ENCODE results near the gene RPL10.

Gene RPL10

DNA sequence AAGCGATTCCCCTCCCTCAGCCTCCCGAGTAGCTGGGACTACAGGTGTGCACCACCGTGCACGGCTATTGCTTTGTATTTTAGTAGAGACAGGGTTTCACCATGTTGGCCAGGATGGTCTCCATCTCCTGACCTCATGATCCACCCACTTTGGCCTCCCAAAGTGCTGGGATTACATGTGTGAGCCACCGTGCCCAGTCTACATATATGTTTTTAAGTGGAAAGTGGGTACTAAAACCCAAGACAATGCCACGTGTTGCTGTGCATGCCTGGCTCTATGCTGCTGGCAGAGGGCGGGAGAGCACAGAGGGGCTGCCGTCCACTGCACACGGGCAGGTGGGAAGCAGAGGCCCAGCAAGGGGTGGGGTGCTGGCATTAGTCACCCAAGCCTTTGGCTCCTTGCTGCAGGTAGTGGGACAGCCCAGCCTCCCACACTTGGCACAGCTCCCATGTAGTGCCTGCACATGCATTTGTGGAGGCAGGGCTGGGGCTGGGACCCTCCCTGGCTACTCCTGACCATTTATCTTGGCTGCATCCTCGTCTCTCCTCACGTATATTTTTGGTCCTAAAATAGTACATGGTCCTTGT is 15.6 kb upstream of the RPL10 start:
- TF ChIP-seq ESRRG (CRISPR knock-in tag; IDR thresholded peaks at IDR 0.05) (no peak), BACH2 (CRISPR knock-in tag; IDR thresholded peaks at IDR 0.05; ENCODE audit: borderline replicate concordance) (no peak), GLIS3 (CRISPR knock-in tag; IDR thresholded peaks at IDR 0.05) (no peak), ISL1 (CRISPR knock-in tag; IDR thresholded peaks at IDR 0.05) (no peak), ZNF70 (CRISPR knock-in tag; IDR thresholded peaks at IDR 0.05) (no peak), ZC3H10 (CRISPR knock-in tag; IDR thresholded peaks at IDR 0.05) (no peak), ZFP3 (CRISPR knock-in tag; IDR thresholded peaks at IDR 0.05) (no peak), ZFP30 (CRISPR knock-in tag; IDR thresholded peaks at IDR 0.05) (no peak)
- TF ChIP-seq, protein P1, sequence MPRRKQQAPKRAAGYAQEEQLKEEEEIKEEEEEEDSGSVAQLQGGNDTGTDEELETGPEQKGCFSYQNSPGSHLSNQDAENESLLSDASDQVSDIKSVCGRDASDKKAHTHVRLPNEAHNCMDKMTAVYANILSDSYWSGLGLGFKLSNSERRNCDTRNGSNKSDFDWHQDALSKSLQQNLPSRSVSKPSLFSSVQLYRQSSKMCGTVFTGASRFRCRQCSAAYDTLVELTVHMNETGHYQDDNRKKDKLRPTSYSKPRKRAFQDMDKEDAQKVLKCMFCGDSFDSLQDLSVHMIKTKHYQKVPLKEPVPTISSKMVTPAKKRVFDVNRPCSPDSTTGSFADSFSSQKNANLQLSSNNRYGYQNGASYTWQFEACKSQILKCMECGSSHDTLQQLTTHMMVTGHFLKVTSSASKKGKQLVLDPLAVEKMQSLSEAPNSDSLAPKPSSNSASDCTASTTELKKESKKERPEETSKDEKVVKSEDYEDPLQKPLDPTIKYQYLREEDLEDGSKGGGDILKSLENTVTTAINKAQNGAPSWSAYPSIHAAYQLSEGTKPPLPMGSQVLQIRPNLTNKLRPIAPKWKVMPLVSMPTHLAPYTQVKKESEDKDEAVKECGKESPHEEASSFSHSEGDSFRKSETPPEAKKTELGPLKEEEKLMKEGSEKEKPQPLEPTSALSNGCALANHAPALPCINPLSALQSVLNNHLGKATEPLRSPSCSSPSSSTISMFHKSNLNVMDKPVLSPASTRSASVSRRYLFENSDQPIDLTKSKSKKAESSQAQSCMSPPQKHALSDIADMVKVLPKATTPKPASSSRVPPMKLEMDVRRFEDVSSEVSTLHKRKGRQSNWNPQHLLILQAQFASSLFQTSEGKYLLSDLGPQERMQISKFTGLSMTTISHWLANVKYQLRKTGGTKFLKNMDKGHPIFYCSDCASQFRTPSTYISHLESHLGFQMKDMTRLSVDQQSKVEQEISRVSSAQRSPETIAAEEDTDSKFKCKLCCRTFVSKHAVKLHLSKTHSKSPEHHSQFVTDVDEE (CRISPR knock-in tag; IDR thresholded peaks at IDR 0.05), result no peak
- ATAC-seq, result no peak

GRCh38 chrX:154383359-154384283 is 14.6 kb upstream of the RPL10 start:
- ATAC-seq, result no peak
- TF ChIP-seq BACH2 (CRISPR knock-in tag; IDR thresholded peaks at IDR 0.05; ENCODE audit: borderline replicate concordance), result no peak
- no peak for TF ChIP-seq ZC3H10 (CRISPR knock-in tag; IDR thresholded peaks at IDR 0.05)
- no peak for TF ChIP-seq ISL1 (CRISPR knock-in tag; IDR thresholded peaks at IDR 0.05)
- TF ChIP-seq, protein P2, sequence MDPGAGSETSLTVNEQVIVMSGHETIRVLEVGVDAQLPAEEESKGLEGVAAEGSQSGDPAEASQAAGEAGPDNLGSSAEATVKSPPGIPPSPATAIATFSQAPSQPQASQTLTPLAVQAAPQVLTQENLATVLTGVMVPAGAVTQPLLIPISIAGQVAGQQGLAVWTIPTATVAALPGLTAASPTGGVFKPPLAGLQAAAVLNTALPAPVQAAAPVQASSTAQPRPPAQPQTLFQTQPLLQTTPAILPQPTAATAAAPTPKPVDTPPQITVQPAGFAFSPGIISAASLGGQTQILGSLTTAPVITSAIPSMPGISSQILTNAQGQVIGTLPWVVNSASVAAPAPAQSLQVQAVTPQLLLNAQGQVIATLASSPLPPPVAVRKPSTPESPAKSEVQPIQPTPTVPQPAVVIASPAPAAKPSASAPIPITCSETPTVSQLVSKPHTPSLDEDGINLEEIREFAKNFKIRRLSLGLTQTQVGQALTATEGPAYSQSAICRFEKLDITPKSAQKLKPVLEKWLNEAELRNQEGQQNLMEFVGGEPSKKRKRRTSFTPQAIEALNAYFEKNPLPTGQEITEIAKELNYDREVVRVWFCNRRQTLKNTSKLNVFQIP (CRISPR knock-in tag; IDR thresholded peaks at IDR 0.05; ENCODE audit: borderline replicate concordance, low read depth), result no peak
- no peak for TF ChIP-seq SNAI2 (CRISPR knock-in tag; IDR thresholded peaks at IDR 0.05)
- no peak for TF ChIP-seq CSRNP3 (CRISPR knock-in tag; IDR thresholded peaks at IDR 0.05)
- no peak for TF ChIP-seq OSR1 (CRISPR knock-in tag; IDR thresholded peaks at IDR 0.05)
- TF ChIP-seq ZFP30 (CRISPR knock-in tag; IDR thresholded peaks at IDR 0.05), result no peak
- TF ChIP-seq ZNF565 (CRISPR knock-in tag; conservative IDR thresholded peaks at IDR 0.05; ENCODE audit: low read depth), result no peak
- no peak for TF ChIP-seq CSDC2 (CRISPR knock-in tag; IDR thresholded peaks at IDR 0.05)
- no peak for TF ChIP-seq PPARA (CRISPR knock-in tag; IDR thresholded peaks at IDR 0.05; ENCODE audit: borderline replicate concordance)
- TF ChIP-seq TOX (CRISPR knock-in tag; IDR thresholded peaks at IDR 0.05; ENCODE audit: borderline replicate concordance), result no peak
- no peak for TF ChIP-seq ESRRG (CRISPR knock-in tag; IDR thresholded peaks at IDR 0.05)
- TF ChIP-seq CREB5 (CRISPR knock-in tag; IDR thresholded peaks at IDR 0.05; ENCODE audit: low read depth), result no peak

DNA sequence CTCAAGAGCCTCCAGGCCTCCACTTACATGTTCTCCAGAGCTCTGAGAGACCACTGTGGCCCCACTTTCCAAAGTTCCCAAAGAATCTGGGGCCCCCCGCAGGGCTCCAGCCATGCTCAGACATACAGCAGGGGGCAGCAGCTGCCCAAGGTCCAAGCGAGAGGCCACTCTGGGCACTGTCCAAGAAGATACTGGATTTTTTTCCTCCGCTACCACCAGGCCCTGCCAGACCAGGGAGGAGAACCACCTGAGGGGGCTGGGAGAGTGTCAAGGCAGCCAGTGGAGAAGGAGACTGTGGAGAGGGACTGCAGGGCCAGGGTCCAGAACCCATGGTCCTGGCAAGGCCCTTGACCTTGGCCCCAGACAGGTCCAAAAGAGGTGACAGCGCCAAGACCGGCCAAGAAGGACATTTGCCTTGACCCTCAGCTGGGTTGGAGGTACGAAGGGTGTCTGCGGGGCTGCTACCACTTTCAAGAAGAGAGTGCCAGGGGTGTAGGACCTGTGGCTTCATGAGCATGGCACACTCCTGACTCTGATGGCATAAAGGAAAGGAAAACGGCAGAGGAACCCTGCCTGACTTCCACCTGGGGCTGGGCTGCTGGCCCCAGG is 13.8 kb upstream of the RPL10 start:
- no peak for ATAC-seq
- TF ChIP-seq ZFP30 (CRISPR knock-in tag; IDR thresholded peaks at IDR 0.05) (no peak), ZNF565 (CRISPR knock-in tag; conservative IDR thresholded peaks at IDR 0.05; ENCODE audit: low read depth) (no peak), BACH2 (CRISPR knock-in tag; IDR thresholded peaks at IDR 0.05; ENCODE audit: borderline replicate concordance) (no peak), ESRRG (CRISPR knock-in tag; IDR thresholded peaks at IDR 0.05) (no peak), RARB (CRISPR knock-in tag; IDR thresholded peaks at IDR 0.05) (no peak), ZNF70 (CRISPR knock-in tag; IDR thresholded peaks at IDR 0.05) (no peak), ZC3H10 (CRISPR knock-in tag; IDR thresholded peaks at IDR 0.05) (no peak), CREB5 (CRISPR knock-in tag; IDR thresholded peaks at IDR 0.05; ENCODE audit: low read depth) (no peak), ZNF8 (CRISPR knock-in tag; IDR thresholded peaks at IDR 0.05) (no peak), CSRNP3 (CRISPR knock-in tag; IDR thresholded peaks at IDR 0.05) (no peak), OSR1 (CRISPR knock-in tag; IDR thresholded peaks at IDR 0.05) (no peak), SNAI2 (CRISPR knock-in tag; IDR thresholded peaks at IDR 0.05) (no peak)
- TF ChIP-seq, protein P2 (CRISPR knock-in tag; IDR thresholded peaks at IDR 0.05; ENCODE audit: borderline replicate concordance, low read depth), result no peak

Measured in SK-N-SH treated with all-trans-retinoic acid at 6 μM for 48 hours (cell line).